CD4-positive, alpha-beta T cell treated with Interleukin-4 for 1 hour (primary cell): Measurements from ENCODE around the gene MAPK8IP3.

ENCODE experiments used
- DNase-seq, 2 donors: peaks; one replicate each; pipeline ENCODE4 v3.0.0-alpha.2; 2020 to 2022

MAPK8IP3 gene

DNA sequence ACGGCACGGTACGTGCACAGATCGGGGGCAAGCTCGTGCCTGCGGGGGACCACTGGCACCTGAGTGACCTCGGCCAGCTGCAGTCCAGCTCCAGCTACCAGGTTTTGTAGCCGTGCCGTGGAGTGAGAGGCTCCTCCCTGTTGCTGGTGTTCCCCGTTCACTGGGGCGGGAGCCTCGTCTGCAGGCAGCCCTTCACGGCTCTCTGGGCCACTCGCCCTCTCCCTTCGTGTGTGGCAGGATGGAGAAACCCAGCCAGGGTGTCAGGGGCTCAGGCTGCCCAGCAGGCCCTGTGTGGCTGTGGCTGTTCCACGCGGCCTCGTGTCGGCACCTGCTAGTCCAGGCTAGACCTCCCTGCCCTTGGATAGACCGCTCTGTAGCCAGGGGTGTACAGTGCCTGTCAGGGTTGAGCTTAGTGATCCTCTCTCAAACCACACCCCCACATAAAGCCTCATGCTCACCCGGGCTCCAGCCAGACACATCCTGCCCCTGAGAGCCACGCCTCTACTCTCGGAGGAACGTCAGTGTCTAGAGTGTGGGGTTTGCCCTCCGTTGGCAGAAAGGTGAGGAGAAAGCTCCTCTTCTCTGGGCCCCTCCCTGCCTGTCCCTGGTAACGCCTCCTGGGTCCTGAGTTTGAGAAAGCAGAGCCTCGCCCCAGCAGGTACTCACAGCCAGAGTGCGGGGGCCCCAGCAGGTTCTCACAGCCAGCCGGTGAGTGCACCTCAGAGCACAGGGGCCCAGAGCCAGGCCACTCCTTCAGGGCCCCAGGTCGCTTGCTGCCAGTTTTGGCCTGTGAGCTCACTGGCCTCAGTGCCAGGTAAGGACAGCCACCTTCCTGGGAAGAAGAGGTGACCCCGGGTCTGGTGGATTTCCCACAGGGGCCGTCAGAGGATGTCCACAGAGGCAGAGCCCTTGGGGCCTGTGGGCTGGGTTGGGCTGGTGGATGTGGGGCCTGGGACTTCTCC, 37.7 kb downstream of the MAPK8IP3 start:
- DNase-seq: no peak

DNA sequence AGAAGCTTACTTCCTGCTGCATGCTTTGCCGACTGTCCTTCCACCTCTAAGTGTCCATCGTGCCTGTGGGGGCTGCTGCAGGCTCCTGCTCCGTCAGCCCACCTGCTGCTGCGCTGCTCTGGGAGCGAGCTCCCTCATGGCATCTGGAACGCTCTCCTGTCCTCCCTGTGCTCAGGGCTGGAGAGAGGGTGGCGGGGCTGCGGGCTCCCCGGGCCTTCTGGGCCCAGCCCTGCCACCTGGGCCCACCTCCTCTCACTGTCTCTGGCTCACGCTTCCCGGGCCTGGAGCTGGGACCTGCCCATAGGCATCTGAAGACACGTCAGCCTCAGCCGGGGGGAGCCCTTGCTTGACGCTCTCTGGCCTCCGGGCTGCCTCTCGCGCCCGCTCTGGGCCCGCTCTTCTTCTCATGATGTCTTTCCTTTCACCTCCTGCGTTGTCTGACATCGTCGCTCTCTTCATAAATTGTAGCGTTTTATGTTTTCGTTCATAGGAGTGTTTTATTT, 38.4 kb downstream of the MAPK8IP3 start:
- no peak for DNase-seq

DNA sequence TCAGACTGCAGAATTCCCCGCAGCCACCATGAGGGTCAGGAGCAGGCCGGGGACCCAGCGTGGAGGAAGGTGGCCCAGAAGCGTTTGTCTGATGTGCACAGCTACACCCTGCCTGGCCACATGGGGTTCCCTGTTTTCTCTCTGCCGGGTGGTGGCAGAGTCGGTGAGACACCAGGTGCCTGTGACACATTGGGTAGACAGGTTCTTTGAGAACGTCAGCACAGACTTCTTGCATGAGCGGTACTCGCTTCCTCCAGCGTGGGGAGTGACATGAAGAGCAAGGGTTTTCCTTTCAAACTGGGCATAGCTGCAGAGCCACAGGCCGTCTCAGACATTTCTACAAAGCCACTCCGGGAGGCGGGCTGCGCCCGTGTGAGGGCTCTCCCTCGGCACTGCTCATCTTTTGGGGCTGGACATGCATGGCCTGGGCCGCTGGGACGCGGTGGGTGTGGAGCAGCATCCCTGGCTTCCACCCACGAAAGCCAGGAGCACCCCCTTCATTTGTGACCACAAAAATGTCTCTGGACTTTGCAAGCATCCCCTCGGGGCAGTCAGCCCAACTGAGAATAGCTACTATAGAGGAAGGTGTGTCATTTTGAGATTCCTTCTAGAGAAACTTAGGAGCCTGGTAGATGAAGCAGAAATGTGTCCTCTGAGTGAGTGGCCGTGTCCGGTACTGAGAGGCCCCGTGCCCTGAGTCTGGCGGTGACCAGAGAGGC, 39.3 kb downstream of the MAPK8IP3 start:
- no peak for DNase-seq

DNA sequence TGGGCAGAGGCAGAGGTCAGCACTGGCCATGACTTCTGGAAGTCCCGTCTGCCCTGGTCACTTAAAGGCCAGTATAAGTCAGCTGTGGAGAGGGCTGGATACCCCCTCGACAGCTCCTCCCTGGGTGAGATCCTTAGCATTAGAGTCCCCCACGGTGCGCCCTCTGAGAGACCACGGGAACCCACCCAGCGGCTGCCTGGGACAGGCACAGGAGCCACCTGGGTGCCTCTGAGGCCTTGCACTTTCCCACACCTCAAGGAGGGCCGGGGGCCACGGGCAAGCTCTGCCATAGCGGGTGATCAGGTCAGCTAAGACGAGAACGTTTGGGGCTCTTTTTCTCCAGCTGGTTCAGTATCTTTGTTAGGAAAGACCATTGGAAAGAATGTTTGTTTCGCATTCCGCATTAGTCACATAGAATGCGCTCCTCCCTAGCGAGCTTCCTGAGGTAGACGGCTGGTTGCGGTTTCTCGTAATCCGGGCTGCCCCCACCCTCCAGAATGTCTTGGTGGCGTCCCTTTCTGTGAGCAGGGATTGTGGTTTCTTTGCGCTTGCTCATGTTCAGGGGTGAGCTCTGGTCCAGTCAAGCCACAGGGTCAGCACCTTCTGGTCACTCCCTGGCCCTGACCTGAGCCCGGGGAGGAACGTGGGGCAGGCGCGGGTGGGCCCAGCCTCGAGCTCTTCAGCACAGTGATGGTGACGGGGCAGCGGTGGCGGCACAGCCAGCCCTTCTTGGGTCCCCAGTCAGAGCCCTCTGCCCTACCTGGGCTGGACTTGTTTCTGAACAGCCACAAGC, 40.1 kb downstream of the MAPK8IP3 start:
- DNase-seq: no peak

DNA sequence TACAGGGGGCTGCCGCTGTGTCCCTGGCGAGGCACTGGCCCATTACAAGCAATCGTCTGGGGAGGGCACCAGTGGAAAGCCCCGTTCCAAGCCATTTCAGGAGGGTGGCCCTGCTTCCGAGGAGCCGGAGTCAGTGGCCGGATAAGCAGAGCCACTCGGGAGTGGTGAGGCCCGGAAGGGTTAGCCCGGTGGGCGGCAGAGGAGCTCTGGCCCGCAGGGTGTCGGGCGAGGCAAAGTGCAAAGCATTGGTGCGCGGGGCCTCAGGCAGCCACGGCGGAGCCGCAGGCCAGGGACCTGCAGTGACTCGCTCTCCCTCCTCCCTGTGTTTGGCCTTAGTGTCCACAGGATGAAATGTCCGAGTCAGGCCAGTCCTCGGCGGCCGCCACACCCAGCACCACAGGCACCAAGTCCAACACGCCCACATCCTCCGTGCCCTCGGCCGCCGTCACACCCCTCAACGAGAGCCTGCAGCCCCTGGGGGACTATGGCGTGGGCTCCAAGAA, 40.7 kb downstream of the MAPK8IP3 start:
- no peak for DNase-seq

DNA sequence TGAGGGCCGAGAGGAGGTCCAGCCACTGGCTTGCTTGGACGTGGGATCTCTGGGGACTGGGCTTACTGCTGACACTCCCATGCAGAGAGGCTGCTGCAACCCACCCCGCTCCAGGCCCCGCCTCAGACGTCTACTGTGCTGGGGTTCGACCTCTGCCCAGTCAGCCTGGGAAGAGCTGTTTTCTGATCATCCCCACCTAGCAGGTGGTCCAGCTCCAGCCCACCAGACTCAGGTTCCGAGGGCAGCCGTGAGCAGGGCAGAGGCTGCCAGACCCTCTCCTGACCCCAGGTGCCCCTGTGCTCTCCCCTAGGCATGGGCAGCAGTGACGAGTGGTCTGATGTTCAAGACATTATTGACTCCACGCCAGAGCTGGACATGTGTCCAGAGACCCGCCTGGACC, 41.9 kb downstream of the MAPK8IP3 start:
- no peak for DNase-seq

DNA sequence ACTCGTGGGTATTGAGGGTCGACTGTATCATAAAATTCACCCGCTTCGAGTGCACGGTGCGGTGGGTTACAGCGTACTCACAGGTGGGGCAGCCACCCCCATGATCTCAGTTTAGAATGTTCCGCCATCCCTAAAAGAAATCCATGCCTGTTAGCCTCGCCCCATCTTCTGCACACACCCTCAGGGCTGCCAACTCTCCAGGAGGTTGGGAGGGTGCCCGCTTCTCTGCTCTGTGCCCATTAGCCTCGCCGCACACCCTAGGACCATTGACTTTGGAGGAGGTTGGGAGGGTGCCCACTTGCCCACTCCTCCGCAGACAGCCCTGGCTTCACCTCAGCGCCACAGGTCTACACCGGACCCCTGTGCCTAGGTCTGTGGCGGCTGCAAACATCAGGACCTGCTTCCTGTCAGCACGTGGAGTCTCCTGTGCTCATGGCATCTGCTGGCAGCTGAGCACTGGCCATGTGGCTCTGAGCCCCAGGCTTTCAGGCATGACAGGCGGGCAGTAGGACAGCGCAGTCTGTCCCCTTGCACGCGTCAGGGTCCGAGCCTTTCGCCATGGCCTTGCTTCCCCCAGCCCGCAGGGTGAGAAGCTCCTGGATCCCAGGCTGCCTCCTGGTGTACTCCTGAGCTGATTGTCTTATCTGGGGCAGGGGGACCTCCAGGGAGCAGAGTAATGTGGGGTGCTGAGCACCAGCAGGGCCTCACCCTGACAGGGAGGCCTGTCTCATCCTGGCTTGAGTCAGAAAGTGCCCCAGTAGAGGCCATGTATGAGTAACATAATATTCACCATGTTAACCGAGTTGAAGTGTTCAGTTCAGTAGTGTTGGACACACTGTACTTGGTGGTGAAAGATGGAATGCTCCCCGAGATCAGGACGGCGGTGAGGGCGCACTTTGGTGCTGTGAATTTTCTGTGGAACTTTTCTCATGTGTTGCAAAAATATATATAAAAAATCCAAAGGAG, 43.4 kb downstream of the MAPK8IP3 start:
- no peak for DNase-seq

DNA sequence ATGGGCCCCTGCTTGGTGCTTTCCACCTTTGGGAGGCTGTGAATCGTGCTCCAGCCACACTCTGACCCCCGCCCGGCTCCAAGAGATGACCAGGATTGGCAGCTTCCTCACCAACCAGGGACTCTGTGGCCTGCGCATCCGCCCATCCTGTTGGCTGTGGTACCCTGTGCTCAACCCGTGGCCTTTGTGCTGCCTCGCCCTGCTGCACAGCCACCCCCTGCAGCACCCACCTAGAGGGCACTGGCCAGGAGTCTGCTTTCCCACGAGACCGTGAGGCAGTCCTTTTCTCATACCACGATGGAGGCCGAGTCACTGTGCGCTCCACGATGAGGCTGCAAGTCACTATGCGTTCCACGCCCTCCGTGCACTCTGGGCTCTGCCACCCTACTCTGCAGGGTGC, 46.0 kb downstream of the MAPK8IP3 start:
- DNase-seq: no peak

DNA sequence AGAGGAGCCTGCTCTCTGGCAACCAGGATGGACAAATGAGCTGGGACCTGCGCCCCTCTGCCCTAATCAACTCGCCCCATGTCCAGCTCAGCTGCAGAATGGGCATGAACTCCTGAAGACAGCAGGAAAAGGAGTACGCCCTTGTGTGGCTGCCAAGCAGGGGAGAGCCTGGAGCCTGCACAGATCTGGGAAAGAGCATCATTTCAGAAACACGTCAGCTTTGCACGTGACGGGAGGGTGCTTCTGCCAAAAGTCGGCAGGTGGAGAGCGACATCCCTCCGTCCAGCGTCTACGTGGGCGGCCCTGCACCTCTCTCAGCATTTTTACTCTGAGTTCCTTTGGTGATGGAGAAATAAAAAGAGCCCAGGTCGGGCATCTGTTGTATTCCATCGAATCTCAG, 46.9 kb downstream of the MAPK8IP3 start:
- DNase-seq: no peak

DNA sequence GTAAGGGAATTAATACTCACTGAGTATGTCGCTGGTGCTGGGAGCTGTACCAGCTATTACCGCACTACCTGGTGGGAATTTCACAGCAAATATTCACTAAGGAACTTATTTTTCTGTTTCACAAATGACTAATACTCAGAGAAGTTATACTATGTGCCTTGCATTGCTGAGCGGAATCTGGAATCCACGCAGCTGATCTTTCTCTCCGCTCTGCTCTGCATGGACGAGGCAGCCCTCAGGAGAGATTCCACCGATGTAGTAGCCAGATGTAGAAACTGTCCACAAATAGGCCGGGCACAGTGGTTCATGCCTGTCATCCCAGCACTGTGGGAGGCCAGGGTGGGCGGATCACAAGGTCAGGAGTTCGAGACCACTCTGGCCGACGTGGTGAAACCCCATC, 48.2 kb downstream of the MAPK8IP3 start:
- DNase-seq: no peak

DNA sequence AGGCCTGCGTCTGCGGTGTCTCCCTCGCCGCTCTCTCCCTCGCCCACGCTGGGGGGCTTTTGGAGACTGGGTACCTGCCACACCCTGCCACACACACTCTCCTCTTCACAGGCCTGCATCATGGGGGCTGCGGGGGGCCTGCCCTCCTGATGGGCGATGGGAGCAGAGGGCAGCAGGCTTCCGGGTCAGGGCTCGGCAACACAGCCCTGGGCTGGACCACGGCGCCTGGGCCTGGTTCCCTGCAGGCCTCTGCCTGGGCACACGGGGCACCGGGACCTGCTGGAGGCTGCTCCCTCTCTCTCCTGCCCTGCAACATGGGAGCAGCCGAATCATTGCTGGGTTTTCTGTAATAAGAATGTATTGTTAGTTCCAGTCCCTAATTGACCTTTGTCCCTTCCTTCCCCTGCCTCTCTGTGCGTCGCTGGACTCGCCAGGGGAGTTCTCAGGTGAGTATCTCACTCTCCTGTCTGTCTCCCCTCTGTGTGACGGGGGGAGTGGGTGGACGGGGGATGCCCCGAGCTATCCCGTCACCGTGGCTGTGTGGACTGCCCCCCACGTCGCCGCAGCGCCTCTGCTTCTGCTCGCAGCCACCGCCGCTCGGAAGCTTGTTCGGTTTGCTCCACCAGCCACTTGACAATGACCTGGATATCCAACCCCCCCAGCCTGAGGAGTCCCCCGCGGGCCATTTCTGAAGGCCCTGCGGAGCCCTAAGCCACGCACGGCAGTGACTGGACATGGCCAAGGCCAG, 51.9 kb downstream of the MAPK8IP3 start:
- no peak for DNase-seq

DNA sequence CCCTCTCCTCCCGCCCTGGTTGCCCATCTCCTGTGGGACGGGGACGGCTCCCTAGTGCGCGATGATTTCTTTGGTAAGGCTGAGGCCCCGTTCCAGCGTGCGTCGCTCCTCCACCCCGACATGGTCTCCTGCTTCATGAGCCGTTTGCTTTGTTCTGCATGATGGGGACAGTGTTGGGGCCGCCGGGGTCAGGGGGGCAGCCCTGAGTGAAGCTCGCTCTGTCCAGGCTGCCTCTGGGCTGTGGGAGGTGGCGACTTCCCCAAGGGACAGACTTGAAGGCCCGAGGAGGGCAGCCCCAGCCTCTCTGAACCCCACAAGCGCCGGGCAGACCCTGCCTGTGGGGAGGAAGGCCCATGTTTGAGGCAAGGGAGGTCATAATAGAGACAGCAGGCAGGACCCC, 52.9 kb downstream of the MAPK8IP3 start:
- DNase-seq: no peak

DNA sequence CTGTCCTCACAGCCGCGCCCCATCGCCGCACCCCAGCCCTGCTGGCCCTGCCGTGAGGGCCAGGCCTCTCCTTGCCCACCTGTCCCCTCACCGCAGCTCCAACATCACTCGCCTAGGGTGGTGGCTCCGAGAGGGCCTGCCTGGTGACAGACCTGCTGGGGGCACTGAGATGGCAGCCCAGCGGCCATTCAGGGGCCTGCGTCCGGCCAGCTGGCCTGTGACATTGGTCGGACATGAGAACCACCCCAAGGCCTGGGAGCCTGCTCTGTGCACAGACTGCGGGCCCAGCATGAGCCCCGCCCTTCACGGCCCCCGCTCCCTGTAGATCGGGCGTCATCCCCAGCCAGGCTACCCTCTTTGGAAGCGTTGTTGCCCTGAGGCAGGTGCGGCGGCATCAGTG, 53.5 kb downstream of the MAPK8IP3 start:
- no peak for DNase-seq

DNA sequence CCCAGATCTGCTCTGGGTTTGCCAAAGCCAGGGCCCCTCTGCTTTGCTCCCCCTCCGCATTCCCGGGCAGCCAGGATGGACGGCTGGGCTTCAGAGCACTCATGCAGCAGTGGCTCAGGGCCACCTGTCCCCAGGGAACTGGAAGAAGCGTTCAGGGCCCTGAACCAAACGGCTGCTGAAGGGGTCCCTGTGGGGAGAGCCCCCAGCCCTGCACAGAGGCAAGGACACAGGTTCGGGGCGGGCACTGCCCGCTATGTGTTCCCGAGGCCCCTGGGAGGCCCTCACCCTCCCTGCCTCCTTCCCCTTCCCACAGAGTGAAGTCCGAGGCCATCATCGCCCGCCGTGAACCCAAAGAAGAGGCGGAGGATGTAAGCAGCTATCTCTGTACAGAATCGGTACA, 54.9 kb downstream of the MAPK8IP3 start:
- no peak for DNase-seq

DNA sequence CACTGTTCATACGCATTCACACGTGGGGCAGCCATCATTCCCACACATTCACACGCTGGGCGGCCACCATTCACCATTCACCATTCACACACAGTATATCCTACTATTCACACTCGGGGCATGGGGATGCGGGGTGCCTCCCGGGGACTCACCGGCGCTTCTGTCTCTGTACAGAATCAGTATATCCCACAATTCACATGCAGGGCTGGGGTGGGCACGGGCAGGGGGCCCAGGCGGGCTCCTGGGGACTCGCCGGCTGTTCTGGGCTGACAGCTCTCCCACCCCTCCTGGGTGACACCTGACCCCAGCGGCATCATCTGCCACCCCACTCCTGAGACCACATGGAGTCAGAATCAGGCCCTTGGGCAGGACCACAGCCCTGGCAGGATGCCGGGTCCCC, 55.8 kb downstream of the MAPK8IP3 start:
- no peak for DNase-seq

DNA sequence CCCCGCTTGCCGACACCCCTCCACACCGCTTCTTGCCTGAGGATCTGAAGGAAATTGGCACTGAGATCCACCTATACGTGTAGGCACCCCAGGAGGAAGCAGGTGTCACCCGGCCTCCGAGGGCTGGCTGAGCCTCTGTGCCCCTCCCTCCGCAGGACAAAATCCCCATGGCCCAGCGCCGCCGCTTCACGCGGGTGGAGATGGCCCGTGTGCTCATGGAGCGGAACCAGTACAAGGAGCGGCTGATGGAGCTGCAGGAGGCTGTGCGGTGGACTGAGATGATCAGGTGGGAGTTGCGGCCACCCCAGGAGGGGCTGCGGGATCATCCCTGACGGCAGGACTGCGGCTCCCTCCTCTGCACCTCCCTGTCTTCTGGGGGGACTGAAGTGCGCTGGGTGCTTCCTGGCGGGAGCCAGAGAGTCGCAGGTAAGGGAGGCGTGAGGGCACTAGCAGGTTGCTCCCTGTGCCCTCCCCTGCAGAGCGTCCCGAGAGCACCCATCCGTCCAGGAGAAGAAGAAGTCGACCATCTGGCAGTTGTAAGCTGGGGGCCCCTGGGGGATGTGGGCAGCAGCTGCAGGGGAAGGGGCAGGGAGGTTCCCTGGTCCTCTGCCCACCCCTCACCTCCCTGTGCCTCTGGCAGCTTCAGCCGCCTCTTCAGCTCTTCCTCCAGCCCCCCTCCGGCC, 56.3 kb downstream of the MAPK8IP3 start:
- no peak for DNase-seq

DNA sequence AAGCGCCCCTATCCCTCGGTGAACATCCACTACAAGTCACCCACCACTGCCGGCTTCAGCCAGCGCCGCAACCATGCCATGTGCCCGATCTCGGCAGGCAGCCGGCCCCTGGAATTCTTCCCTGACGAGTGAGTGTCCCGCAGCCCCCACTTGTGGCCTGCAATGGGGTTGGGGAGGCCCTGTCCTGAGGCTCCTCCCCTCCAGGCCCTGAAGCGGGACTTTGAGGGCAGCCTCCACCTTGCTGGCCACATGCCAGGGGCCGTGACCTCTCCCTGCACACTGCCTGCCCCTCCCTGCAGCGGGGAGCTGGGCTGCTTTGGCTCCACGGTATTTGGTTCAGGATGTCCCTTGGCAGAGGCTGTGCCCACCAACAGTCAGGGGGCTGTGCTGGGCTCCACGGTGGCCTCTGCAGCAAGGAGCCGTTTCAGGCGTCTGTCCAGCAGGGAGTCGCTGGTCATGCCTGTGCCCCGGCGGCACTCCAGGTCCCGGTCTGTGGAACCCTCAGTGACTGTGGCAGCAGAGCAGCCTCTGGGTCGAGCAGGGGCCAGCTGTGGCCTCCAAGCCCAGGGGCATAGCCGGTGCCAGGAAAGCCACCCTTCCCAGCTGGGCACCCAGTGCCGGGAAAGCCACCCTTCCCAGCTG, 57.0 kb downstream of the MAPK8IP3 start:
- DNase-seq: no peak

DNA sequence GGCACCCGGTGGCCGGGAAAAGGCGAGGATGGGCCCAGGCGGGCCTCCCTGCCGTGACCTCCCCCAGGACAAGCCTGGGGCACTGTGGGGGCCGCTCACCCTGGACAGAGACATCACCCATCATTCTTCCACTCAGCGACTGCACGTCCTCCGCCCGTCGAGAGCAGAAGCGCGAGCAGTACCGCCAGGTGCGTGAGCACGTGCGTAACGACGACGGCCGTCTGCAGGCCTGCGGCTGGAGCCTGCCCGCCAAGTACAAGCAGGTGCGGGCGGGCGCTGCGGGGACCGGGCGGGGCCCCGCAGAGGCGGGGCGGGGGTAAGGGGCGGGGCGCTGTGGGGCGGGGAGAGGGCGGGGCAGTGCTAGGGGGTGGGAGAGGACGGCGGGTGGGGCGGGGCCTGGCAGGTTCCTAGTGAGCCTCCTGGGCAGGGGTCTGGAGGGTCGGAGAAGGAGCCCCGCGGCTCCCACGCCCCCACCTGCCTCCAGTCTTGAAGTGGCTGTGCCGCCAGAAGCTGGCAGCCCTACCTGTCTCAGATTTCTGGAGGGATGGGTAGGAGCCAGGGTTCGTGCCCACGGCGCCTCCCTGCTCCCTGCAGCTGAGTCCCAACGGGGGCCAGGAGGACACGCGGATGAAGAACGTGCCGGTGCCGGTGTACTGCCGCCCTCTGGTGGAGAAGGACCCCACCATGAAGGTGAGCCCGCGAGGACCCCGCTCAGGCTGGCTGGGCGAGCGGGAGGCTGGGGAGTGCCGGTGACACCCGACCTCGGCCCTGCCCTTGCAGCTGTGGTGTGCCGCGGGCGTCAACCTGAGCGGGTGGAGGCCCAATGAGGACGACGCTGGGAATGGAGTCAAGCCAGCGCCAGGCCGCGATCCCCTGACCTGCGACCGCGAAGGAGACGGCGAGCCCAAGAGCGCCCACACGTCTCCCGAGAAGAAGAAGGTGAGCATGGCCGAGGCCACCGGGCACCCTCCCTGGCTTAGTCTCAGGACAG, 57.8 kb downstream of the MAPK8IP3 start:
- no peak for DNase-seq

DNA sequence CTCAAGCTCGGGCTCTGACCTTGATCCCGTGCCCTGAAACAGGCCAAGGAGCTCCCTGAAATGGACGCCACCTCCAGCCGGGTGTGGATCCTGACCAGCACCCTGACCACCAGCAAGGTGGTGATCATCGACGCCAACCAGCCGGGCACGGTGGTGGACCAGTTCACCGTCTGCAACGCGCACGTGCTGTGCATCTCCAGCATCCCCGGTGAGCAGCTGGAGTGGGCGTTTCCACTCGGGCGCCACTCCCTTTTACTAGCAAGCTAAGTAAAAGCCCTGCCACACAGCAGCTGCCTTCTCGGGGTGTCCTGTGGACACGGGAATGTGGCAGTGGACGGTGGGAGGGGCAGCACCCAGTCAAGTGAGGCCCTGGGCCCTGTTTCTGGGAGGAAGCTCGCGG, 59.0 kb downstream of the MAPK8IP3 start:
- DNase-seq: no peak
